ENCODE results near the gene PPP1R9A.

DNA sequence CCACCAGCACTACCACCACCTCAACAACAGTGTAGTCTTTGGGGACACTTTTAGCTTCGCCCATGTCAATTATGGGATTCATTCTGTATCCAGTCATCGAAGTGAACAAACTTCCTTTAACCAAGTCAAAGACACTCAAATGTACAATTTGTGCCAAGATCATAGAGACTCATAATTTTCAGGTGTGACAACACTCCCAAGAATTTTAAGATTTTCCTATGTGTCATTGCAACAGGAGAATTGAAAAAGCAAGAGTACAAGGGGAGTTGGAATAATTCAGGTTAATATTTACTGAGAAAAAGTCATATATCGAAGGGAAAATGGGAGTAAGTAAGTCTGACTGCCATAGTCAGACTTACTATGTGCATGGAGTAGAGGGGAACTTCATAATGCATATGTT is 390.7 kb downstream of the PPP1R9A start:
- TF ChIP-seq, protein P1, sequence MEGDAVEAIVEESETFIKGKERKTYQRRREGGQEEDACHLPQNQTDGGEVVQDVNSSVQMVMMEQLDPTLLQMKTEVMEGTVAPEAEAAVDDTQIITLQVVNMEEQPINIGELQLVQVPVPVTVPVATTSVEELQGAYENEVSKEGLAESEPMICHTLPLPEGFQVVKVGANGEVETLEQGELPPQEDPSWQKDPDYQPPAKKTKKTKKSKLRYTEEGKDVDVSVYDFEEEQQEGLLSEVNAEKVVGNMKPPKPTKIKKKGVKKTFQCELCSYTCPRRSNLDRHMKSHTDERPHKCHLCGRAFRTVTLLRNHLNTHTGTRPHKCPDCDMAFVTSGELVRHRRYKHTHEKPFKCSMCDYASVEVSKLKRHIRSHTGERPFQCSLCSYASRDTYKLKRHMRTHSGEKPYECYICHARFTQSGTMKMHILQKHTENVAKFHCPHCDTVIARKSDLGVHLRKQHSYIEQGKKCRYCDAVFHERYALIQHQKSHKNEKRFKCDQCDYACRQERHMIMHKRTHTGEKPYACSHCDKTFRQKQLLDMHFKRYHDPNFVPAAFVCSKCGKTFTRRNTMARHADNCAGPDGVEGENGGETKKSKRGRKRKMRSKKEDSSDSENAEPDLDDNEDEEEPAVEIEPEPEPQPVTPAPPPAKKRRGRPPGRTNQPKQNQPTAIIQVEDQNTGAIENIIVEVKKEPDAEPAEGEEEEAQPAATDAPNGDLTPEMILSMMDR (IDR thresholded peaks at IDR 0.05): no peak
- TF ChIP-seq POLR2A (IDR thresholded peaks at IDR 0.05): no peak

Measured in Peyer's patch (tissue), 4 donors.